ENCODE data around the gene CAPSL.
A peak's percentile ranks its signal among the peaks of the same experiment; 100 is the strongest.
"Not testable (repeated sequence)": the region's sequence is repeated elsewhere in the genome, so short reads cannot be mapped to it uniquely, and the experiment has no call there.

The CAPSL gene

DNA sequence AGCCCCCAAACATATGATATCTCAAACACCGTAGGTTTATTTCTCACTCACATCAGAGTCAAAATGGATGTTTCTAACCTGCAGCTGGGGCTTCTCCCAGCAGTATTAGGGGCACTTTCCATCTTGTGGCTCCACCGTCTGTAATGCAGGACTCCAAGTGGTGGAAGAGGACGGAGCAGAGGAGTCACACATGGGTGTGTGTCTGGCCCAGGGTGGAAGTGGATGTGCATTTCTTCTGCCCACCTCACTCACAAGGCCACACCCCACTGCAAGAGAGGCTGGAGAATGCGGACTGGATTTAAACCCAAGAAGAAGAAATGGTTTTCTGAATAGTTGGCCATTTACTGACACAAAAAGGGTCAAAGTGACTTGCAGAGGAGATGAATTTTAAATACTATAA lies 67.8 kb downstream of the CAPSL start:
- FAIRE-seq = no peak

DNA sequence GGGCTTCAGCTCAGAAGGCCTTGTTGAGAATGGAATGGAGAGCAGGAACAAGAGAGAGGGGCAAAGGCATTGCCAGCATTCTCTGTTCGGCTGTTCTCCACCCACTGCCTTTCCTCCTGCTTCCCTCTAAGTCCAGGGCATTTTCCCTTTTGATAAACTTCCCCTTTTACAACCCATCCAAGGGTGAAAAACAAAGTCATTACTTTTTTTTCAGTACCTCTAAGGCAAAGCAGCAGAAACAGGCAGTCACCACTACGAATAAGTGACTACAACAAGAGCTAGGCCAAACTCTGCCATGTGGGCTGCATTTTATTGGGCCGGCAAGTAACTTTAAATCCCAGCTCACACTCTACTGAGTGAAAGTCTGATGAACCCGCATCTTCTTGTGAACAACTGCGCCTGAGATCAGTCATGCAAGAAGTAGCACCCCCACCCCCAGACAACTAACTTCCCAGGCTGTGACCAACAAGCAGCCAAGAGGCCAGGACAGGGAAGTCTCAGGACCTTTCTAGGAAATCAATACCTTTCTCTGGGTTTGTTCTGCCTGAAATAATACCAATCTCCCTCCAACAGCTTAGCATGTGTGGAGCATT lies 68.6 kb downstream of the CAPSL start:
- no peak for FAIRE-seq

DNA sequence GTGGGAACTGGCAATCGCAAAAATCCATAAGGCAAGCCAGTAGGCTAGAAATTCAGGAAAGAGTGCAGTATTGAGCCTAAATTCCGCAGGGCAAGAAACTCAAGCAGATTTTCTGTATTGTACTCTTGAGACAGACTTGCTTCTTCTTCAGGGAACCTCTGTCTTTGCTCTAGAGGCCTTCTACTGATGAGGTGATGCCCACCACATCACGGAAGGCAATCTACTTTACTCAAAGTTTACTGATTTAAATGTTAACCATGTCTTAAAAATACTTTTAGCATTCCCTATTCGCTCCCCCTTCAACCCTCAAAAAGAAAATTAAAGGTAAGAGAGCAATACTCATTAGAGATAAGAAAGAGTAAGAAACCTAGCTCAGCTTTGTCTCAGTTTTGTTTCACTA lies 70.4 kb downstream of the CAPSL start:
- no peak for FAIRE-seq

- no peak for FAIRE-seq
Observed at GRCh38 chr5:35863159-35863558, 75.3 kb downstream of the CAPSL start.

GRCh38 chr5:35862126-35862525 lies 76.3 kb downstream of the CAPSL start:
- no peak for FAIRE-seq

DNA sequence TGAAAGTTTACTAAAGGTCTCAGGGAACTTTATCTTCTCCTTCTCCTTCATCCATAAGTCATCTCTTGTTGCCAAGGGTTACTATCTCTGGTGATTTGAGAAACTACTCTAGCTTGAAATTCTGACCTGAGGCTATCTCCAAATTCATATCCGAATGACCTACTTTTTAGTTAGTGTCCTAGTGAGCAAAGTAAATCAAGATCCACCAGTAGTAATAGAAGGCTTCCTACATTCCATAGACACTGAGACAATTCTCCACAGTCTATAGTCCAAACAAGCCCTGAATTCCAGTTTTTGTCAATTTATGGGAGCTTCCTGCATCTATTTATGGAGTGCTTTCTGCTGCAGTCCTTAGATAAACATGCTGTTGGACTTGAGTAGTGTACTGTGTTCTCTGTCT lies 76.7 kb downstream of the CAPSL start:
- no peak for FAIRE-seq

DNA sequence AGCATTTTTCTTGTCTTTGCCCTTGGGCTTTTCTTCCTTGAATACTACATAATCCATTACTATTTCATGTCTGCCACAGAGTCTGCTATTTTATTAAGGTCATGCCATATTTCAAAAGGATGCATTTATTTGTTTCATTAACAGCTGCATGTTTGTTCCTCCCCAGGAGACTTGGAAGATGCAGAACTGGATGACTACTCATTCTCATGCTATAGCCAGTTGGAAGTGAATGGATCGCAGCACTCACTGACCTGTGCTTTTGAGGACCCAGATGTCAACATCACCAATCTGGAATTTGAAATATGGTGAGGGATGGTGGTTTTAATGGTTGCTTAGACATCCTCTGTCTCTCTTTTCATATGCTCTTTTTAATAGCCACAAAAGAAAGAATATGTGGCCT lies 77.7 kb downstream of the CAPSL start:
- FAIRE-seq = peak; percentile 8

DNA sequence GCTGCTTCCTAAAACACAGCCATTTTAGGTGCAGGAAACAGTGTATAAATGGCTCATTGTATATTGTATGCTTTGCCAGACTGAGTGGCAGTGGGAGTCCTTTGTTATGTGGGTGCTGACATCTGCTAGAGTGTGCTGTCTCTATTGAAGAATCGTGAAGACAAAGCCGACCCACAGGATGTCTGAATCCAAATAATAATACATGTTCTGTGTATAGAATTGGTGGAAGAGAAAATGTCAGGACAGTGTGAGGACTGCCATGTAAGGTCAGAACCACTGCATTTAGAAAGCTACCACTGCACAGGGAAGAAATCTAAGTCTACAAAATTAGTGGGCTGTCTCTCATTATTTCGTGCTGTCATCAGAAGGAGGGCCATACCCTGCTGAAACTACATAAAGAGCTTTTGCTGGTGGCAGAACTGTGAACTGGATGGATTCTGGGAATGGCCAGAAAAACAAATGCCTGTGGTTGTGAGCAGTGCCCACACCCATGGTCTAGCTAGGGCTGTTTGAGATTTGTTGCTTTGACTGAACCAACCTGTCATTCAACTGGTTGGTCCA lies 79.2 kb downstream of the CAPSL start:
- FAIRE-seq = no peak

- FAIRE-seq = no peak
Observed at GRCh38 chr5:35857606-35858205, 80.7 kb downstream of the CAPSL start.

DNA sequence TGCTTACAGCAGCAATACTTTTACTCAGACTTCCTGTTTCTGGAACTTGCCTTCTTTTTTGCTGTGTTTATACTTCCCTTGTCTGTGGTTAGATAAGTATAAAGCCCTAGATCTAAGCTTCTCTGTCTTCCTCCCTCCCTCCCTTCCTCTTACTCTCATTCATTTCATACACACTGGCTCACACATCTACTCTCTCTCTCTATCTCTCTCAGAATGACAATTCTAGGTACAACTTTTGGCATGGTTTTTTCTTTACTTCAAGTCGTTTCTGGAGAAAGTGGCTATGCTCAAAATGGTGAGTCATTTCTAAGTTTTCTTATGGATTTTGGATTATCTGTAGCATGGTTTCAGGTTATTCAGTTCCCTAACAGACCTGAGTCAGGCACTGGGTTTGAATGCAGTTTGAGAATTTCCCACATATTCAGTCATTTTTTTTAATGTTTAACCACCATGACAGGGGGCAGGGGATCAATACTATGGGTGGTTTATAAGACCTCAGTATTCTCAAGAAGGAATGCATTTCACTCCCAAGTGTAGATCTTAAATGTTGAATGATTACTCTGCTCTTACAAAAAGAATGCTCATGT lies 81.6 kb downstream of the CAPSL start, which contains the start of gene IL7R:
Gene IL7R, plus strand, starts transcription at position 127 of the 587 bp plus-strand sequence. Its CDS starts 87 bp downstream, at position 214.
- no peak for FAIRE-seq

- FAIRE-seq = not testable (repeated sequence)
Observed at GRCh38 chr5:35856186-35856764, 82.1 kb downstream of the CAPSL start.

- FAIRE-seq = no peak
Observed at GRCh38 chr5:35855187-35855586, 83.2 kb downstream of the CAPSL start.

All from endometrium (tissue), 2 donors.